ENCODE data around the gene PPP2R3A.

DNA sequence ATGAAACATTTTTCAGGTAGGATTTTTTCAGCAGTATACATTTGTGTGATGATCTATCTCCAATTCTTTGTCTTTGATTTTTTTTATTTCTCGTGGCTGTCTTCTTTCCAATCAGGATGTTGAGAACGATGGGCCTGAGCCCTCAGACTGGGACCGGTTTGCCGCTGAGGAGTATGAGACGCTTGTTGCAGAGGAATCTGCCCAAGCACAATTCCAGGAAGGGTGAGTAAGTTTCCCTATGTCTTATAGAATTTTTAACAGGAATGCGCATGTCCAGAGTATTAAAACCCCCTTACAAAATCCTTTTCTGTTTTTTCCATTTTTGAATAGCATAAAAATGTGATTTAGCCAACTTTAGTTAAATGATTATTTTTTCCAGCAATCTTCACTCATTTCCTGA, 140.6 kb downstream of the PPP2R3A start:
- TF ChIP-seq, protein P1, sequence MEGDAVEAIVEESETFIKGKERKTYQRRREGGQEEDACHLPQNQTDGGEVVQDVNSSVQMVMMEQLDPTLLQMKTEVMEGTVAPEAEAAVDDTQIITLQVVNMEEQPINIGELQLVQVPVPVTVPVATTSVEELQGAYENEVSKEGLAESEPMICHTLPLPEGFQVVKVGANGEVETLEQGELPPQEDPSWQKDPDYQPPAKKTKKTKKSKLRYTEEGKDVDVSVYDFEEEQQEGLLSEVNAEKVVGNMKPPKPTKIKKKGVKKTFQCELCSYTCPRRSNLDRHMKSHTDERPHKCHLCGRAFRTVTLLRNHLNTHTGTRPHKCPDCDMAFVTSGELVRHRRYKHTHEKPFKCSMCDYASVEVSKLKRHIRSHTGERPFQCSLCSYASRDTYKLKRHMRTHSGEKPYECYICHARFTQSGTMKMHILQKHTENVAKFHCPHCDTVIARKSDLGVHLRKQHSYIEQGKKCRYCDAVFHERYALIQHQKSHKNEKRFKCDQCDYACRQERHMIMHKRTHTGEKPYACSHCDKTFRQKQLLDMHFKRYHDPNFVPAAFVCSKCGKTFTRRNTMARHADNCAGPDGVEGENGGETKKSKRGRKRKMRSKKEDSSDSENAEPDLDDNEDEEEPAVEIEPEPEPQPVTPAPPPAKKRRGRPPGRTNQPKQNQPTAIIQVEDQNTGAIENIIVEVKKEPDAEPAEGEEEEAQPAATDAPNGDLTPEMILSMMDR (IDR thresholded peaks at IDR 0.05; ENCODE audit: low read depth, low read length) = no peak
- TF ChIP-seq EZH2phosphoT487 (IDR thresholded peaks at IDR 0.05; ENCODE audit: low read depth) = no peak
